Esophagus (tissue), 2 donors: ENCODE results near the gene WDR35. TPM values are rescaled to one million over a fixed set of nuclear protein-coding genes. Genes with fewer than 3 reads are reported as not detected.
"Not testable (repeated sequence)": the region's sequence is repeated elsewhere in the genome, so short reads cannot be mapped to it uniquely, and the experiment has no call there.

Experiments
- H3K27ac ChIP-seq, 2 donors: one replicate each; pipeline ENCODE4 v1.5.1; 2013; ENCODE audit warnings: low read depth in 2 of 2, mild to moderate bottlenecking in 2 of 2, inconsistent platforms in 1 of 2, low read length in 1 of 2, moderate library complexity in 1 of 2
- H3K27me3 ChIP-seq, 2 donors: one replicate each; pipeline ENCODE4 v1.6.1; 2013; ENCODE audit warnings: low read length in 2 of 2, control low read depth in 1 of 2, mild to moderate bottlenecking in 1 of 2; ENCODE audit not compliant: insufficient read depth in 2 of 2, control insufficient read depth in 1 of 2
- H3K36me3 ChIP-seq, 2 donors: one replicate each; pipeline ENCODE4 v1.6.1; 2013; ENCODE audit warnings: low read length in 1 of 2; ENCODE audit not compliant: control insufficient read depth in 2 of 2, insufficient read depth in 2 of 2
- H3K4me1 ChIP-seq, 2 donors: one replicate each; pipeline ENCODE4 v1.6.1; 2013; ENCODE audit warnings: low read length in 1 of 2; ENCODE audit not compliant: control insufficient read depth in 2 of 2, insufficient read depth in 2 of 2
- H3K4me3 ChIP-seq, 2 donors: one replicate each; pipeline ENCODE4 v1.5.1; 2013; ENCODE audit warnings: low read length in 2 of 2, mild to moderate bottlenecking in 2 of 2, low read depth in 1 of 2, moderate library complexity in 1 of 2
- H3K9me3 ChIP-seq, 2 donors: one replicate each; pipeline ENCODE4 v1.6.1; 2013; ENCODE audit warnings: mild to moderate bottlenecking in 2 of 2, low read depth in 1 of 2, low read length in 1 of 2, moderate library complexity in 1 of 2; ENCODE audit not compliant: control insufficient read depth in 2 of 2, insufficient read depth in 1 of 2
- WGBS, 2 donors: extraction: QIAGEN DNeasy Blood & Tissue Kit; methylation state at CpG; one replicate each; pipeline ENCODE4 v1.1.7; 2013; 5-methylcytosine and 5-hydroxymethylcytosine counted together
- polyA plus RNA-seq, 2 donors: library from polyadenylated mRNA; stranded (reverse); fragments of 200-250 nt; gene quantifications; one replicate each; pipeline ENCODE4 v1.2.3, GENCODE V29; 2013
- donor health status: healthy with polysubstance abuse.
- donor health status: Bipolar disorder and iron deficiency.

WDR35 gene
- polyA plus RNA-seq, 2 donors: 0.83 to 1.3 TPM

GRCh38 chr2:19900931-19901441 lies 88.9 kb downstream of the WDR35 start:
- no peaks in the 10 kb centered on the region for H3K9me3 ChIP-seq
- H3K4me3 ChIP-seq: peak overlapping the region; percentile 78 to 85
- 1% methylated on average over 26 of the region's 26 CpGs for WGBS, 2 donors
- no peaks in the 10 kb centered on the region for H3K27me3 ChIP-seq
- no peaks in the 10 kb centered on the region for H3K36me3 ChIP-seq
- H3K4me1 ChIP-seq: peaks cover 2 to 3% of the 10 kb centered on the region in 2 donors
- H3K27ac ChIP-seq: peak overlapping the region; percentile 95 to 99

- Histone ChIP-seq H3K27me3 (no peaks in the 10 kb centered on the region), H3K4me1 (peaks cover 2 to 3% of the 10 kb centered on the region in 2 donors), H3K4me3 (peak overlapping the region; percentile 78 to 85), H3K9me3 (no peaks in the 10 kb centered on the region), H3K36me3 (no peaks in the 10 kb centered on the region), H3K27ac (peak overlapping the region; percentile 83 to 95)
- 17 to 19% methylated on average over 11 of the region's 11 CpGs for WGBS, 2 donors
Observed at GRCh38 chr2:19899985-19900930, 89.6 kb downstream of the WDR35 start.

GRCh38 chr2:19898592-19899329 lies 91.1 kb downstream of the WDR35 start:
- Histone ChIP-seq H3K36me3 (no peaks in the 10 kb centered on the region), H3K4me1 (peaks cover 2 to 3% of the 10 kb centered on the region in 2 donors), H3K27me3 (no peaks in the 10 kb centered on the region), H3K27ac (no peak overlapping the region), H3K4me3 (no peak overlapping the region), H3K9me3 (no peaks in the 10 kb centered on the region)
- WGBS, 2 donors: 78 to 83% methylated on average over 7 of the region's 7 CpGs

GRCh38 chr2:19897623-19898245 lies 92.2 kb downstream of the WDR35 start:
- peaks cover 2 to 3% of the 10 kb centered on the region in 2 donors for H3K4me1 ChIP-seq
- no peak overlapping the region for H3K4me3 ChIP-seq
- no peaks in the 10 kb centered on the region for H3K27me3 ChIP-seq
- no peaks in the 10 kb centered on the region for H3K9me3 ChIP-seq
- 62 to 67% methylated on average over 5 of the region's 5 CpGs for WGBS, 2 donors
- H3K27ac ChIP-seq: no peak overlapping the region
- H3K36me3 ChIP-seq: no peaks in the 10 kb centered on the region

- Histone ChIP-seq H3K27me3 (no peaks in the 10 kb centered on the region), H3K36me3 (no peaks in the 10 kb centered on the region), H3K9me3 (no peaks in the 10 kb centered on the region), H3K4me3 (no peak overlapping the region), H3K4me1 (peaks cover 2 to 3% of the 10 kb centered on the region in 2 donors), H3K27ac (no peak overlapping the region)
- WGBS, 2 donors: 73 to 79% methylated on average over 3 of the region's 3 CpGs
Observed at GRCh38 chr2:19895535-19895934, 94.4 kb downstream of the WDR35 start.

- H3K27me3 ChIP-seq: no peaks in the 10 kb centered on the region
- H3K4me1 ChIP-seq: peaks cover 2 to 3% of the 10 kb centered on the region in 2 donors
- H3K4me3 ChIP-seq: no peak overlapping the region
- no peaks in the 10 kb centered on the region for H3K9me3 ChIP-seq
- 93 to 95% methylated on average over 4 of the region's 4 CpGs for WGBS, 2 donors
- no peaks in the 10 kb centered on the region for H3K36me3 ChIP-seq
- H3K27ac ChIP-seq: no peak overlapping the region
Observed at GRCh38 chr2:19894134-19894792, 95.6 kb downstream of the WDR35 start.

GRCh38 chr2:19893520-19894133 lies 96.3 kb downstream of the WDR35 start:
- Histone ChIP-seq H3K9me3 (no peaks in the 10 kb centered on the region), H3K27me3 (no peaks in the 10 kb centered on the region), H3K4me3 (no peak overlapping the region), H3K36me3 (no peaks in the 10 kb centered on the region), H3K27ac (no peak overlapping the region), H3K4me1 (peaks cover 2 to 3% of the 10 kb centered on the region in 2 donors)
- 86 to 90% methylated on average over 4 of the region's 4 CpGs for WGBS, 2 donors

- not testable (repeated sequence) for H3K4me3 ChIP-seq, H3K27me3 ChIP-seq, H3K4me1 ChIP-seq, H3K36me3 ChIP-seq, H3K9me3 ChIP-seq, H3K27ac ChIP-seq
- 50 to 63% methylated on average over 4 of the region's 4 CpGs for WGBS, 2 donors
Observed at GRCh38 chr2:19891971-19892370, 97.9 kb downstream of the WDR35 start.
